HepG2 (cell line): ENCODE results near the gene C2orf15. TPM values are rescaled to one million over a fixed set of nuclear protein-coding genes. Genes with fewer than 3 reads are reported as not detected.

Experiments
- BORCS8-MEF2B ChIP-seq: sonication (generic); formaldehyde crosslinking; IDR thresholded peaks from 2 replicates; pipeline ENCODE4 v1.8.0; 2022; ENCODE audit warnings: mild to moderate bottlenecking, missing genetic modification reagents
- CHD2 ChIP-seq: IDR thresholded peaks from 2 replicates; pipeline ENCODE4 v1.6.1; 2011; ENCODE audit warnings: low read depth, low read length, improper control_type of control experiment
- DPF2 ChIP-seq: sonication (generic); formaldehyde crosslinking; IDR thresholded peaks from 2 replicates; pipeline ENCODE4 v1.4.0; 2020; ENCODE audit warnings: mild to moderate bottlenecking, low read depth, missing genetic modification reagents, borderline replicate concordance
- KDM1A ChIP-seq: IDR thresholded peaks from 2 replicates; pipeline ENCODE4 v1.6.1; 2016; ENCODE audit warnings: missing compliant biosample characterization
- MIER3 ChIP-seq: IDR thresholded peaks from 2 replicates; pipeline ENCODE4 v1.6.1; 2016; ENCODE audit warnings: missing compliant biosample characterization, borderline replicate concordance
- MLLT10 ChIP-seq: sonication (generic); formaldehyde crosslinking; IDR thresholded peaks from 2 replicates; pipeline ENCODE4 v1.4.0; 2020; ENCODE audit warnings: missing genetic modification reagents
- NONO ChIP-seq, 2 experiments: fragments of 450-650 bp in 1 of 2; sonication (generic) in 1 of 2; formaldehyde crosslinking in 1 of 2; IDR thresholded peaks in 1 of 2; conservative IDR thresholded peaks in 1 of 2; 2 replicates each; pipeline versions ENCODE4 v1.6.1 to v1.8.0; 2017 to 2022; ENCODE audit warnings: mild to moderate bottlenecking in 1 of 2, missing genetic modification reagents in 1 of 2, moderate library complexity in 1 of 2
- POGZ ChIP-seq: sonication (generic); formaldehyde crosslinking; IDR thresholded peaks from 2 replicates; pipeline ENCODE4 v1.4.0; 2020; ENCODE audit warnings: mild to moderate bottlenecking, missing genetic modification reagents
- REXO4 ChIP-seq: sonication (generic); formaldehyde crosslinking; IDR thresholded peaks from 2 replicates; pipeline ENCODE4 v1.8.0; 2022; ENCODE audit warnings: missing genetic modification reagents, mild to moderate bottlenecking, borderline replicate concordance
- SP140L ChIP-seq: sonication (generic); formaldehyde crosslinking; IDR thresholded peaks from 2 replicates; pipeline ENCODE4 v1.4.0; 2020; ENCODE audit warnings: missing genetic modification reagents, borderline replicate concordance
- TBX3 ChIP-seq: fragments of 450-650 bp; IDR thresholded peaks from 2 replicates; pipeline ENCODE4 v1.6.1; 2017; ENCODE audit warnings: antibody characterized with exemption, mild to moderate bottlenecking, inconsistent platforms, borderline replicate concordance
- TCF7L2 ChIP-seq: IDR thresholded peaks from 2 replicates; pipeline ENCODE4 v1.6.1; 2011; ENCODE audit warnings: mild to moderate bottlenecking, low read depth, low read length, moderate library complexity
- ZMYM3 ChIP-seq: sonication (generic); formaldehyde crosslinking; IDR thresholded peaks from 2 replicates; pipeline ENCODE4 v1.5.1; 2020; ENCODE audit warnings: mild to moderate bottlenecking, missing genetic modification reagents
- ZNF282 ChIP-seq: fragments of 450-650 bp; IDR thresholded peaks from 2 replicates; pipeline ENCODE4 v1.6.1; 2018; ENCODE audit not compliant: partially characterized antibody
- ZNF552 ChIP-seq: sonication (generic); formaldehyde crosslinking; IDR thresholded peaks from 2 replicates; pipeline ENCODE4 v1.9.0; 2022; ENCODE audit warnings: missing genetic modification reagents, mild to moderate bottlenecking, borderline replicate concordance
- ZNF564 ChIP-seq: sonication (generic); formaldehyde crosslinking; IDR thresholded peaks from 2 replicates; pipeline ENCODE4 v1.8.1; 2023; ENCODE audit warnings: mild to moderate bottlenecking, missing genetic modification reagents
- ZNF616 ChIP-seq: sonication (generic); formaldehyde crosslinking; IDR thresholded peaks from 2 replicates; pipeline ENCODE4 v1.5.0; 2020; ENCODE audit warnings: low read depth, mild to moderate bottlenecking, missing genetic modification reagents
- ZNF747 ChIP-seq: sonication (generic); formaldehyde crosslinking; IDR thresholded peaks from 2 replicates; pipeline ENCODE4 v1.8.1; 2023; ENCODE audit warnings: missing genetic modification reagents, mild to moderate bottlenecking, borderline replicate concordance
- ZNF788 ChIP-seq: sonication (generic); formaldehyde crosslinking; IDR thresholded peaks from 2 replicates; pipeline ENCODE4 v1.5.0; 2020; ENCODE audit warnings: mild to moderate bottlenecking, missing genetic modification reagents, borderline replicate concordance
- ZSCAN9 ChIP-seq: IDR thresholded peaks from 2 replicates; pipeline ENCODE4 v1.6.1; 2016; ENCODE audit warnings: borderline replicate concordance
- polyA plus RNA-seq, 8 experiments: library from polyadenylated mRNA; depleted of rRNA in 3 of 8; stranded (reverse) in 7 of 8; unstranded in 1 of 8; fragments of >200 nt; fragmentation: Illumina TruSeq in 4 of 8; extraction: Trizol in 4 of 8; gene quantifications; 2 replicates each; pipeline versions ENCODE4 v1.2.1 to v1.2.3, GENCODE V29; 2011 to 2016; ENCODE audit warnings: low read depth in 4 of 8, missing spikeins in 1 of 8, mixed read lengths in 1 of 8; ENCODE audit not compliant: insufficient read depth in 1 of 8
- total RNA-seq, 5 experiments: library from RNA; depleted of rRNA; stranded (reverse); fragments of >200 nt; fragmentation: Illumina TruSeq; extraction: Trizol; gene quantifications; 2 replicates each; pipeline ENCODE4 v1.2.3, GENCODE V29; 2016; ENCODE audit warnings: low read depth in 1 of 5
- TF ChIP-seq, protein P1 (sequence below): sonication (generic); formaldehyde crosslinking; conservative IDR thresholded peaks from 2 replicates; pipeline ENCODE4 v1.8.0; 2022; ENCODE audit warnings: low read depth, missing genetic modification reagents
- TF ChIP-seq, protein P2 (sequence below): sonication (generic); formaldehyde crosslinking; IDR thresholded peaks from 2 replicates; pipeline ENCODE4 v1.4.0; 2020; ENCODE audit warnings: missing genetic modification reagents, low read depth, mild to moderate bottlenecking, borderline replicate concordance
- TF ChIP-seq, protein P3 (sequence below): sonication (generic); formaldehyde crosslinking; IDR thresholded peaks from 2 replicates; pipeline ENCODE4 v1.4.0; 2020; ENCODE audit warnings: mild to moderate bottlenecking, missing genetic modification reagents

Gene C2orf15
- total and polyA plus RNA-seq, 2 of the 13 experiments (the other 11 are each of a cell fraction or from before 2014, with no cell fraction given): 5.5 to 8.3 TPM

DNA sequence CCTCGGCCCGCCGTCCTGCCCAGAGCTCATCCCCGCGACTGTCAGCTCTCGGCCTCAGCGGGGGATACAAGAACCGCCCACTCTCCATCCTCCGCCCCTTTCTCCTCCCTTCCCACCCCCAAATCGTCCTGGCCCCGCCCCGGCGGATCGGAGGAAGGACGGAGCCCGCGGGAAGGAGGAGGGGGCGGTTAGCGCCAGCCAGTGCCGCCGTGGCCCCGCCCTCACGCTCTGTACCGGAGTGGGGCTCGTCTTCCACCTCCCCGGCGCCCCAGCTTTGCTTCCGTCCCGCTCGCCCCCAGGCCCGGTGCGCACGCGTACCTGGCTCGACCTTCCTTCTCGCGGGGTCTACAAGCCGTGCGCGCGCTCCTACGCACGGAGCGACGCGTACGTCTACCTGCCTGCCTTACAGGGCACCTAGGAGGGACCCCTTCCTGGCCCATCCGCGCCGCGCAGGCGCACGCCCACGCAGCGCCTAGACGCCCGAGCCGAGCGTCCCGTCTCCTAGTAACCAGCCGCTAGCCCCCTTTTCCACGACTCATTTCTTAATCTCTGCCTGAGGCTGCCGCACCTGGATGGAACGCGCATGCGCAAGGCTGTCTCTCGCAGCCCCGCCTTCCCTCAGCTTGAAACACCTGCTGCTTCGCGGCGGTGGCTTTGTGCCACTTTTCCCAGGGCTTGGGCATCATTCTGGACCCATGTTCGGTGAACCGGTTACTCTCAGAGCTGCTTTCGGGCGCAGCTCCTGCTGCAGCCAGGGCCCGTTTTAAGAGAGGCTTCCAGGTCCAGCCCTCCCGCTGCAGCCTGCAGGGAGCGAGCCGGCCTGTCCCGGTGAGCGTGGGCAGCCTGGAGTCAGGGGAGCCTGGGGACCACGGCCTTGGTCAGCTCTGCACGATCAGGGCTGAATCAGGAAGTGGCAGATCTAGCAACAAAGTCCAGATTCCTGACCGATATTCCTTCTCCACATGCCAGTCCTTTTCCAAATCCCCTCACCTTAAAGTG lies at the start of gene C2orf15 (continued):
- peak; percentile 57; the same call in 1 of the 2 replicates for TF ChIP-seq BORCS8-MEF2B (CRISPR knock-in tag)
- TF ChIP-seq ZNF552 (CRISPR knock-in tag): 0 out of 2 replicates have a peak, but pooled peaks have one; percentile 12
- peak; percentile 55; the same call in 1 of the 2 replicates for TF ChIP-seq ZMYM3 (CRISPR knock-in tag)
- TF ChIP-seq CHD2: peak; percentile 85
- TF ChIP-seq ZNF747 (CRISPR knock-in tag): no peak; the same call in 1 of the 2 replicates
- TF ChIP-seq KDM1A: no peak
- TF ChIP-seq ZNF616 (CRISPR knock-in tag): peak; percentile 52; the same call in 1 of the 2 replicates
- peak; percentile 15; the same call in 1 of the 2 replicates for TF ChIP-seq ZNF788 (CRISPR knock-in tag)
- TF ChIP-seq POGZ (CRISPR knock-in tag): peak; percentile 38; the same call in 1 of the 2 replicates
- no peak; the same call in none of the 2 replicates for TF ChIP-seq ZNF564
- peak; percentile 75 for TF ChIP-seq ZSCAN9 (CRISPR knock-in tag)
- no peak for TF ChIP-seq NONO (IDR thresholded peaks at IDR 0.05)
- TF ChIP-seq NONO (CRISPR knock-in tag; conservative IDR thresholded peaks at IDR 0.05): peak; percentile 79
- peak; percentile 59; the same call in 1 of the 2 replicates for TF ChIP-seq MIER3 (CRISPR knock-in tag)
- TF ChIP-seq, protein P1, sequence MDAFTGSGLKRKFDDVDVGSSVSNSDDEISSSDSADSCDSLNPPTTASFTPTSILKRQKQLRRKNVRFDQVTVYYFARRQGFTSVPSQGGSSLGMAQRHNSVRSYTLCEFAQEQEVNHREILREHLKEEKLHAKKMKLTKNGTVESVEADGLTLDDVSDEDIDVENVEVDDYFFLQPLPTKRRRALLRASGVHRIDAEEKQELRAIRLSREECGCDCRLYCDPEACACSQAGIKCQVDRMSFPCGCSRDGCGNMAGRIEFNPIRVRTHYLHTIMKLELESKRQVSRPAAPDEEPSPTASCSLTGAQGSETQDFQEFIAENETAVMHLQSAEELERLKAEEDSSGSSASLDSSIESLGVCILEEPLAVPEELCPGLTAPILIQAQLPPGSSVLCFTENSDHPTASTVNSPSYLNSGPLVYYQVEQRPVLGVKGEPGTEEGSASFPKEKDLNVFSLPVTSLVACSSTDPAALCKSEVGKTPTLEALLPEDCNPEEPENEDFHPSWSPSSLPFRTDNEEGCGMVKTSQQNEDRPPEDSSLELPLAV: no peak; the same call in 1 of the 2 replicates
- no peak for TF ChIP-seq ZNF282
- TF ChIP-seq, protein P2, sequence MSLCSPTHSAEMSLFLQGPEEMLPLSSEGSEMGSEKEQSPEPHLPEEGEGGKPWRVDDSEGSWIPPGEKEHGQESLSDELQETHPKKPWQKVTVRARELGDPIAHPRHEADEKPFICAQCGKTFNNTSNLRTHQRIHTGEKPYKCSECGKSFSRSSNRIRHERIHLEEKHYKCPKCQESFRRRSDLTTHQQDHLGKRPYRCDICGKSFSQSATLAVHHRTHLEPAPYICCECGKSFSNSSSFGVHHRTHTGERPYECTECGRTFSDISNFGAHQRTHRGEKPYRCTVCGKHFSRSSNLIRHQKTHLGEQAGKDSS (CRISPR knock-in tag): peak; percentile 43; the same call in 1 of the 2 replicates
- no peak for TF ChIP-seq TCF7L2
- TF ChIP-seq TBX3: no peak
- TF ChIP-seq, protein P3, sequence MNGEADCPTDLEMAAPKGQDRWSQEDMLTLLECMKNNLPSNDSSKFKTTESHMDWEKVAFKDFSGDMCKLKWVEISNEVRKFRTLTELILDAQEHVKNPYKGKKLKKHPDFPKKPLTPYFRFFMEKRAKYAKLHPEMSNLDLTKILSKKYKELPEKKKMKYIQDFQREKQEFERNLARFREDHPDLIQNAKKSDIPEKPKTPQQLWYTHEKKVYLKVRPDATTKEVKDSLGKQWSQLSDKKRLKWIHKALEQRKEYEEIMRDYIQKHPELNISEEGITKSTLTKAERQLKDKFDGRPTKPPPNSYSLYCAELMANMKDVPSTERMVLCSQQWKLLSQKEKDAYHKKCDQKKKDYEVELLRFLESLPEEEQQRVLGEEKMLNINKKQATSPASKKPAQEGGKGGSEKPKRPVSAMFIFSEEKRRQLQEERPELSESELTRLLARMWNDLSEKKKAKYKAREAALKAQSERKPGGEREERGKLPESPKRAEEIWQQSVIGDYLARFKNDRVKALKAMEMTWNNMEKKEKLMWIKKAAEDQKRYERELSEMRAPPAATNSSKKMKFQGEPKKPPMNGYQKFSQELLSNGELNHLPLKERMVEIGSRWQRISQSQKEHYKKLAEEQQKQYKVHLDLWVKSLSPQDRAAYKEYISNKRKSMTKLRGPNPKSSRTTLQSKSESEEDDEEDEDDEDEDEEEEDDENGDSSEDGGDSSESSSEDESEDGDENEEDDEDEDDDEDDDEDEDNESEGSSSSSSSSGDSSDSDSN (CRISPR knock-in tag): peak; percentile 74
- TF ChIP-seq REXO4 (CRISPR knock-in tag): no peak
- no peak; the same call in 1 of the 2 replicates for TF ChIP-seq SP140L (CRISPR knock-in tag)
- TF ChIP-seq DPF2 (CRISPR knock-in tag): no peak
- no peak for TF ChIP-seq MLLT10 (CRISPR knock-in tag)
